ENCODE measurements around the gene TRAPPC3L. TPM values are rescaled to one million over a fixed set of nuclear protein-coding genes. Genes with fewer than 3 reads are reported as not detected.

TRAPPC3L gene
- total RNA-seq, 1 experiment from 2014 or later = not detected

DNA sequence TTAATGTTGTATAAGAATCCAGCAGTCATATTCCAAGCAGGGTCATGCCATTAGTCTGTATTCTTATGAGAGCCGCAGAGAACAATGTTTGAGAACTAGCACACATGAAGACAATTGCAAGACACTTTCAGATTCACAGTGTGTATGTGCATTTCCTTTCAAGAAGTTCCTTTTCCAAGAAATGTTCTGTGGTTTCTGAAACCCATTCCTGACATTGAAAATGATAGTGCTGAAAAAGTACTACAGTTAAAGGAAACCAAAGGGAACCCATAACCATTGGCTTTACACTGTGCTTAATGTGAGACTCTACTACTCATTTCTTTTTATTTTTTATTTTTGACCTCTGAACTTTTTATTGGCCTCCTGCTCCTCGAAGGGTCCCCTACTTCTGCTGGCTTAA is 88.6 kb downstream of the TRAPPC3L start (continued):
- no peak for TF ChIP-seq EZH2phosphoT487 (IDR thresholded peaks at IDR 0.05; ENCODE audit: borderline replicate concordance)
- TF ChIP-seq CEBPB (IDR thresholded peaks at IDR 0.05; ENCODE audit: low read depth) = no peak
- TF ChIP-seq EGR1 (IDR thresholded peaks at IDR 0.05; ENCODE audit: low read depth) = no peak
- TF ChIP-seq SP1 (IDR thresholded peaks at IDR 0.05; ENCODE audit: low read depth) = no peak

DNA sequence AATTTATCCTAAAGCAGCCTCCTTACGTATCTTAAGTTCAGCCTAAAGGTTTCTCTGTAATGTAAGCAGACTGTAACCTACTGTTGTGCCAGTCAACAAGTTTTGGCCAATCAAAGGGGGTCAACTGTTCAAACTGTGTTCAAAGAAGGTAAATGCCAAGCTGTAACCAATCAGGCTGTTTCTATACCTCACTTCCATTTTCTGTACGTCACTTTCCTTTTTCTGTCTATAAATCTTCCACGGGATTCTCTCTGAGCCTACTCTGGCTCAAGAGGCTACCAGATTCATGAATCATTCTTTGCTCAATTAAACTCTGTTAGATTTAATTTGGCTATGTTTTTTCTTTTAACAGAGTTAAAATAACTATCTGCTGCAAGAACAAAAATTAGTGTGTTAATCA is 89.4 kb downstream of the TRAPPC3L start:
- Histone ChIP-seq H2AFZ (ENCODE audit: low read depth, low read length, poor library complexity, severe bottlenecking) (no peak overlapping the region), H3K27ac (ENCODE audit: low read depth, low read length) (no peak overlapping the region), H3K79me2 (ENCODE audit: insufficient read depth, low read length) (no peaks in the 10 kb centered on the region), H3K4me2 (ENCODE audit: low read length) (no peak overlapping the region), H3K27me3 (ENCODE audit: insufficient read depth, low read length) (no peaks in the 10 kb centered on the region), H3K9me2 (ENCODE audit: insufficient read depth) (no peaks in the 10 kb centered on the region), H3K9ac (ENCODE audit: low read length) (no peak overlapping the region), H3K4me3 (replicated peaks in 1 of 2; ENCODE audit: low read depth in 1 of 2, low read length in 2 of 2) (no peak overlapping the region), H3K9me3 (ENCODE audit: control insufficient read depth in 1 of 2, insufficient read depth in 1 of 2, low read depth in 1 of 2, low read length in 2 of 2) (no peaks in the 10 kb centered on the region), H3K36me3 (ENCODE audit: control insufficient read depth in 1 of 2, insufficient read depth in 2 of 2, low read length in 2 of 2) (no peaks in the 10 kb centered on the region), H3K4me1 (ENCODE audit: control insufficient read depth in 1 of 2, insufficient read depth in 2 of 2, low read length in 2 of 2) (no peaks in the 10 kb centered on the region), H4K20me1 (ENCODE audit: insufficient read depth) (no peaks in the 10 kb centered on the region)
- RAD21 ChIA-PET (ENCODE audit: low non-redundant PET in 1 of 2, low total read pairs in 2 of 2, uncharacterized antibody in 2 of 2, unreplicated experiment in 2 of 2) = no interaction called here
- intact Hi-C loops (cut with micrococcal nuclease) = no loop called here
- CTCF ChIA-PET = no interaction called here
- DNase-seq (ENCODE audit: low read depth, low spot score) (no peak), ATAC-seq (no peak)
- POLR2A ChIA-PET = no interaction called here
- BruUV-seq (replicated peaks) = no TSS peak
- TF ChIP-seq TCF7L2 (IDR thresholded peaks at IDR 0.05; ENCODE audit: borderline replicate concordance, extremely low read depth, insufficient read depth, insufficient read length) (no peak), SIN3A (IDR thresholded peaks at IDR 0.05; ENCODE audit: low read depth) (no peak), ZNF274 (IDR thresholded peaks at IDR 0.05; ENCODE audit: low read depth, low read length) (no peak), EZH2 (IDR thresholded peaks at IDR 0.05) (no peak), EZH2phosphoT487 (IDR thresholded peaks at IDR 0.05; ENCODE audit: borderline replicate concordance) (no peak), CEBPB (IDR thresholded peaks at IDR 0.05; ENCODE audit: low read depth) (no peak), SRF (IDR thresholded peaks at IDR 0.05; ENCODE audit: low read depth) (no peak), SP1 (IDR thresholded peaks at IDR 0.05; ENCODE audit: low read depth) (no peak), ZFX (IDR thresholded peaks at IDR 0.05) (no peak), CBX3 (IDR thresholded peaks at IDR 0.05; ENCODE audit: low read depth) (no peak)
- TF ChIP-seq, protein P1, sequence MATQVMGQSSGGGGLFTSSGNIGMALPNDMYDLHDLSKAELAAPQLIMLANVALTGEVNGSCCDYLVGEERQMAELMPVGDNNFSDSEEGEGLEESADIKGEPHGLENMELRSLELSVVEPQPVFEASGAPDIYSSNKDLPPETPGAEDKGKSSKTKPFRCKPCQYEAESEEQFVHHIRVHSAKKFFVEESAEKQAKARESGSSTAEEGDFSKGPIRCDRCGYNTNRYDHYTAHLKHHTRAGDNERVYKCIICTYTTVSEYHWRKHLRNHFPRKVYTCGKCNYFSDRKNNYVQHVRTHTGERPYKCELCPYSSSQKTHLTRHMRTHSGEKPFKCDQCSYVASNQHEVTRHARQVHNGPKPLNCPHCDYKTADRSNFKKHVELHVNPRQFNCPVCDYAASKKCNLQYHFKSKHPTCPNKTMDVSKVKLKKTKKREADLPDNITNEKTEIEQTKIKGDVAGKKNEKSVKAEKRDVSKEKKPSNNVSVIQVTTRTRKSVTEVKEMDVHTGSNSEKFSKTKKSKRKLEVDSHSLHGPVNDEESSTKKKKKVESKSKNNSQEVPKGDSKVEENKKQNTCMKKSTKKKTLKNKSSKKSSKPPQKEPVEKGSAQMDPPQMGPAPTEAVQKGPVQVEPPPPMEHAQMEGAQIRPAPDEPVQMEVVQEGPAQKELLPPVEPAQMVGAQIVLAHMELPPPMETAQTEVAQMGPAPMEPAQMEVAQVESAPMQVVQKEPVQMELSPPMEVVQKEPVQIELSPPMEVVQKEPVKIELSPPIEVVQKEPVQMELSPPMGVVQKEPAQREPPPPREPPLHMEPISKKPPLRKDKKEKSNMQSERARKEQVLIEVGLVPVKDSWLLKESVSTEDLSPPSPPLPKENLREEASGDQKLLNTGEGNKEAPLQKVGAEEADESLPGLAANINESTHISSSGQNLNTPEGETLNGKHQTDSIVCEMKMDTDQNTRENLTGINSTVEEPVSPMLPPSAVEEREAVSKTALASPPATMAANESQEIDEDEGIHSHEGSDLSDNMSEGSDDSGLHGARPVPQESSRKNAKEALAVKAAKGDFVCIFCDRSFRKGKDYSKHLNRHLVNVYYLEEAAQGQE (IDR thresholded peaks at IDR 0.05; ENCODE audit: low read depth) = no peak
- TF ChIP-seq, protein P2, sequence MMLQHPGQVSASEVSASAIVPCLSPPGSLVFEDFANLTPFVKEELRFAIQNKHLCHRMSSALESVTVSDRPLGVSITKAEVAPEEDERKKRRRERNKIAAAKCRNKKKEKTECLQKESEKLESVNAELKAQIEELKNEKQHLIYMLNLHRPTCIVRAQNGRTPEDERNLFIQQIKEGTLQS (IDR thresholded peaks at IDR 0.05) = no peak
- TF ChIP-seq, protein P3, sequence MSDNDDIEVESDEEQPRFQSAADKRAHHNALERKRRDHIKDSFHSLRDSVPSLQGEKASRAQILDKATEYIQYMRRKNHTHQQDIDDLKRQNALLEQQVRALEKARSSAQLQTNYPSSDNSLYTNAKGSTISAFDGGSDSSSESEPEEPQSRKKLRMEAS (IDR thresholded peaks at IDR 0.05) = no peak
- TF ChIP-seq, protein P4, sequence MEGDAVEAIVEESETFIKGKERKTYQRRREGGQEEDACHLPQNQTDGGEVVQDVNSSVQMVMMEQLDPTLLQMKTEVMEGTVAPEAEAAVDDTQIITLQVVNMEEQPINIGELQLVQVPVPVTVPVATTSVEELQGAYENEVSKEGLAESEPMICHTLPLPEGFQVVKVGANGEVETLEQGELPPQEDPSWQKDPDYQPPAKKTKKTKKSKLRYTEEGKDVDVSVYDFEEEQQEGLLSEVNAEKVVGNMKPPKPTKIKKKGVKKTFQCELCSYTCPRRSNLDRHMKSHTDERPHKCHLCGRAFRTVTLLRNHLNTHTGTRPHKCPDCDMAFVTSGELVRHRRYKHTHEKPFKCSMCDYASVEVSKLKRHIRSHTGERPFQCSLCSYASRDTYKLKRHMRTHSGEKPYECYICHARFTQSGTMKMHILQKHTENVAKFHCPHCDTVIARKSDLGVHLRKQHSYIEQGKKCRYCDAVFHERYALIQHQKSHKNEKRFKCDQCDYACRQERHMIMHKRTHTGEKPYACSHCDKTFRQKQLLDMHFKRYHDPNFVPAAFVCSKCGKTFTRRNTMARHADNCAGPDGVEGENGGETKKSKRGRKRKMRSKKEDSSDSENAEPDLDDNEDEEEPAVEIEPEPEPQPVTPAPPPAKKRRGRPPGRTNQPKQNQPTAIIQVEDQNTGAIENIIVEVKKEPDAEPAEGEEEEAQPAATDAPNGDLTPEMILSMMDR (IDR thresholded peaks at IDR 0.05 in 2 of 3, conservative IDR thresholded peaks at IDR 0.05 in 1 of 3; ENCODE audit: borderline replicate concordance in 1 of 3, insufficient read depth in 1 of 3, low read depth in 2 of 3, low read length in 2 of 3) = no peak

Data from HCT116 (cell line).